GM19463 (cell line): ENCODE data around the gene SIDT1.

Experiments used
- ATAC-seq: cut with Tn5 transposase; IDR thresholded peaks from one replicate; pipeline ENCODE4 v1.9.1; 2021; ENCODE audit warnings: mild to moderate bottlenecking, moderate library complexity; ENCODE audit not compliant: unreplicated experiment

Gene SIDT1

DNA sequence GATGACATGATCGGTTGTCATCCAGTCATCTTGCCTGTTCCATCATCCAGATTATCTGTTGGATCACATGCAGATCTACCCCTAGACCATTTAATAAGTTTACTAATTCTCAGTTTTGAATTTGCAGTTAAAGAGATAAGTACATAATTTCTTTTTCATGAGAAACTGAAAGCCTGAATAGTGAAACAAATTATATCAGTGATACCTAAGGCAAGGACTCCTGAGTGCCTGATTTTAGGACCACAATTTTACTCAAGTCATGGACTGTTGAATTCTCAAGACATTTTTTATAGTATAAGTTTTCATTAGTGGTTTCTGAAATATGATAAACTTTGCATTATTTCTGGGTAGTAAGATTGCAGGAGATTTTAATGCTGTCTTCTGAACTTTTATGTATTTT is 13.2 kb downstream of the SIDT1 start:
- ATAC-seq = no peak

DNA sequence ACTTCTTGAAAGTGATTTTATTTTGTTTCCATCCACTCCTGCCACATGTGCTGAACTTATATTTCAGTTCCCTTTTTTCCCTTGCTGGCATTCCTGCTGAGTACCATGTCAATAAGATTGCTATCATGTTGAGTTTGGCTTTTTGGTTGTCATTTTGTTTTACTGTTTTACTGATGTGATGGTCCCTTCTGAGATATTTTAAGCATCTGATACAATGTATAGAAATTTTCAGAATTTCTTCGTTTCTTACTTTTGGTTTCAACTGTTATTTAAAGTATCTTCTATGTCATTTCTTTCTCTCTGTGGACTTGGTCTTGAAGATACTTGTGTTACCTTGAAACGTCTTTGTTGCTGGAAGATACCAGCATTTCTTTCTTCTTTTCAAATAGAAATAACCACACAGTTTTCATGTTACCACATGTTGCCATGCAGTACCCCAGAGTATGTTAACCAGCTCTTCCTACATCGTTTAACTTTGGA is 14.1 kb downstream of the SIDT1 start:
- ATAC-seq = peak; percentile 85

- no peak for ATAC-seq
Measured at GRCh38 chr3:113548501-113548900, 16.1 kb downstream of the SIDT1 start.

DNA sequence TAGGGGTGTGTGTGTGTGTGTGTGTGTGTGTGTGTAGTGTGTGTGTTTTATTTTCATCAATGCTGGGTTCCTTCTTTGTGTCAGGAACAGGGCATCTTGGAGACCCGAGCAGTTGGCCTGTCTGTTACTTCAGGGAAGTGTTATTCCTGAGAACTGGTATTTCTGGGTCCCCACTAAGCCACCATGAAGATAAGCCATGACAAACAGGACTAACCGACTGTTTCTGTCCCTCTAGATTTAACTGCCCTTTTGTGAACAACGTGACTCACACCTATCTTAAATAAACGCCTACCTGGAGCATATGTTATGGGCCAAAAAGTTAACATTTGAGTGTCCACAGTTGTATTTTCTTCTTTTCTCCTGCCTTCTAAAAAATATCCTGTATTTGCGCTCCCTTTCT is 19.5 kb downstream of the SIDT1 start:
- ATAC-seq = no peak

GRCh38 chr3:113552851-113553250 is 20.5 kb downstream of the SIDT1 start:
- no peak for ATAC-seq

GRCh38 chr3:113555138-113555537 is 22.8 kb downstream of the SIDT1 start:
- no peak for ATAC-seq

- ATAC-seq = no peak
Measured at GRCh38 chr3:113556316-113556945, 24.1 kb downstream of the SIDT1 start.

DNA sequence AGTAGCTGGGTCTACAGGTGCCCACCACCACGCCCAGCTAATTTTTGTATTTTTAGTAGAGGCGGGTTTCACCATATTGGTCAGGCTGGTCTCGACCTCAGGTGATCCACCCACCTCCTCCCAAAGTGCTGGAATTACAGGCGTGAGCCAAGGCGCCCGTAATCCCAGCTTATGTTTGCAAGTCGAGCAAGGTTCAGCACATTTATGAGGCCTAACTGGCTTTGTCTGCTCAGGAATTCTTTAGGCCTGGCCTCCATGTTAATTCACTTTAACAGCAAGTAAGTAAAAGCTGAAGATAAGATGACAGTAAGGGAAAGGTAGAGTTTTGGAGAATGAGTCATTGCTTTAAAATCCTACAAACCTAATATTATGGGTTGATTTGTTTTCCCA is 24.6 kb downstream of the SIDT1 start:
- no peak for ATAC-seq

GRCh38 chr3:113557374-113557773 is 25.0 kb downstream of the SIDT1 start:
- ATAC-seq = no peak

GRCh38 chr3:113559009-113559408 is 26.7 kb downstream of the SIDT1 start:
- no peak for ATAC-seq

DNA sequence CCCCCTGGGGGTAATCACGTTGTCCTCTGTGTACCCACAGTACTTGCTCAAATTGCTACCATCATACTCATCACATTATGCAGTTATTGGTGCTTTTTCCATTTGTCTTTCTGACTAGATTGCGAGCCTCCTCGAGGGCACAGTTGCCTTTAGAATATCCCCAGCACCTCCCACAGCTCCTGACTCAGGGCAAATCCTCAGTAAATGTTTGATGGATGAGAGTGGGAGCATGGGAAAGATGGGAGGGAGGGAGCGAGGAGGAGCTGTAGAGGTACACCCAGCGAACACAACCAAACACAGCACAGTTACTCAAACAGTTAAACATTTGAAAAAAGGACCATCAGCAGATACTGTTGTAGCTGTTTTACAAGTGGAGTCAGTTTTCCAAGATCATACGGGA is 27.9 kb downstream of the SIDT1 start:
- ATAC-seq = no peak

- no peak for ATAC-seq
Measured at GRCh38 chr3:113560831-113561623, 28.7 kb downstream of the SIDT1 start.

- ATAC-seq = no peak
Measured at GRCh38 chr3:113565555-113565954, 33.2 kb downstream of the SIDT1 start.

DNA sequence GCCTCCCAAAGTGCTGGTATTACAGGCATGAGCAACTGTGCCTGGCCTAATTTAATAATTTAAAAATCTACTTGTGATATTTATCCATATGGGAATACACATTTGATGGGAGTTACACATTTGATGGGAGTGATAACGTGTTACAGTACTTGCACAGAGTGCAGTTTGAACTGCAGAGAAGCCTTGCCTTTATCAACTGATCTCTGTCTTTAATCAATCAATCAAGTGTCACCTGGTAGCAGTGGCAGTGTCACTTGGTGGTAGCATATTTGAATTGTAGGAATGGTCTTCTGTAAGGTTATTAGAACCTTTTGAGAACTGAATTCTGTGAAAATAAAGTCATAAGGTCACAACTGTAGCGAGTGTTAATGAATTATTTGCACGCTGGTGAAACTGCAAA is 37.8 kb downstream of the SIDT1 start:
- no peak for ATAC-seq

- no peak for ATAC-seq
Measured at GRCh38 chr3:113571360-113571759, 39.0 kb downstream of the SIDT1 start.

DNA sequence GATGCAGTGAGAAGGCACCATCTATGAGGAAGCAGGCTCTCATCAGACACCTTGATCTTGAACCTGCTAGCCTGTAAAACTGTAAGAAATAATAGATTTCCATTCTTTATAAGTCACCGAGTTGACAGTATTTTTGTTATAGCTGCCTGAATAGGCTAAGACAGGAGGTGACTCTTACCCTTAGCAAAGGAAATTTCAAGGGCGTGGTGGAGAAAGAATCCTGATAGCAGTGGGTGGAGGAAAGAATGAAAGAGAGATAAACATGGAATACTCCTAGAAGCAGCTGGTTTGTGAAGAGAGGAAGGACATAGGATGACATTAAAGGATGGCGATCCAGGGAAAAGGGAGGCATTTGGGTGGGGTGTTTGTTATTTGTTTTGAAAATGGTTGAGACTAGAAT is 41.4 kb downstream of the SIDT1 start:
- no peak for ATAC-seq

DNA sequence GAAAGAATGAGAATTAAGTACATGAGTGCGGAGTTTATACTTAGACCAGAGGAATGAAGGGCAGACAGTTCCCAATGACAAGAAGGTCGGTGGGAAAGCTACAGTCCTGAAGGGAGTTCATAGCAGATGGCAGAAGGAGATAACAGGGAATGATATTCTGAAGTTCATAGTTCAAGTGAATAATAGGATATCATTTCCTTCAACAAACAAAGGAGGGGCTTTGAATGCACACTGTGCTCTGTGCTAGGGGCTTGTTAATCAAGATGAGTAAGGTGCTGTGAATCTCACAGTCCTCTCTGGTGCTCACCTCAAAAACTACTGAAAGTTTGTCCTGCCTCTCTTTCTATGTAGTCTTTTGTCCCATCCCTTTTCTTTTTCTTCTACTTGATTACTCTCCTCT is 41.9 kb downstream of the SIDT1 start:
- no peak for ATAC-seq

DNA sequence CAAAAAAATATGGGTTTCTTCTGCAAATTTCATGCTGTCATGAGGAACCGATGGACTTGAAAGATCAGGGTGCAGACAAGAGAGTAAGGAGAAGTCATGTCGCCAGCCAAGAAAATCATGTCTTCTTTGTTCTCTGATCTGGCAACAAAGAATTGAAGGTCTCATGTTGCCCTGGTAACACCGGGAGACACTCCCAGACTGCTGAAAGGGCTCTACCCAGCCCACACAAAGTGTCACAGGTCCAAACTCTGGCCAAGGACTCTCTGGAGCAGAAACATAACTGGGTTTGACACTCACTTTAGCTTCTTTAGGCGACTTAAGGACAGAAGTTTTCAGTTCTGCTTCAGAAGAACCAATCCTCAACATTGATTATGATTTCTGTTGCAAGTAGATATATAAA is 42.9 kb downstream of the SIDT1 start:
- no peak for ATAC-seq

GRCh38 chr3:113585228-113585627 is 52.9 kb downstream of the SIDT1 start:
- no peak for ATAC-seq

DNA sequence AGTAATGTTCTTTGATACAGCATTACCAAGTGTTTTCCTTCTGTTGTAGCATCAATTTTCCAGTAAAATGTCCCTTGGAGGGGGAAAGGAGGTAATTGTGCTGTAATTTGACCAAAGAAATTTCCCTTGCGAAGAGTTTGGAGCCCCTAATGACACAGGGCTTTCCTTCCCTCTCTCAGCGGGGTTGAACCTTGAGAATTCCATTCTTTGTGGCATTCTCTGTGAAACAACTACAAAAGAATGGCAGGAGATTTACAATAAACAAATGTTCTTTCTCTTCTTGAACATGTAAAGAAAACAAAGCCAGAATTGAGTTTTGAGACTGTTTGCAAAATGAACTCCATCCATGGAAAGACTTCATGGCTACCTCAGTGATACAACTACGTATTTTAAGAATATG is 53.4 kb downstream of the SIDT1 start:
- no peak for ATAC-seq

DNA sequence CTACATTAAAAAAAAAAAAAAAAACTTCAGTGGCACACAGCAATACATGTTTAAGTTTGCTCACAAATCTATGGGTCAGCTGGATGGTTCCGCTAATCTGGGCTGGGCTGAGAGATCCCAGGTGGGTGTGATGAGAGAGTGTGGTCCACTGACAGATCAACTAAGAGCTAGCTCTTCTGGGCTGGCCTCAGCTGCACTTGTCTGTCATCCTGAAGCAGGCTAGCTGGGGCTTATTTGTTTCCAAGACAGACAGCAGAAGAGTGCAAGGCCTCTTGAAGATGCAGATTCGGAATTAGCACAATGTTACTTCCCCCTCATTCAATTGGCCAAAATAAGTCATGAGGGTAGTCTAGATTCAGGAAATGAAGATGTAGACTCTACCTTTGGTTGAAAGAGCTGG is 56.5 kb downstream of the SIDT1 start:
- ATAC-seq = no peak

- ATAC-seq = no peak
Measured at GRCh38 chr3:113589971-113590370, 57.6 kb downstream of the SIDT1 start.

DNA sequence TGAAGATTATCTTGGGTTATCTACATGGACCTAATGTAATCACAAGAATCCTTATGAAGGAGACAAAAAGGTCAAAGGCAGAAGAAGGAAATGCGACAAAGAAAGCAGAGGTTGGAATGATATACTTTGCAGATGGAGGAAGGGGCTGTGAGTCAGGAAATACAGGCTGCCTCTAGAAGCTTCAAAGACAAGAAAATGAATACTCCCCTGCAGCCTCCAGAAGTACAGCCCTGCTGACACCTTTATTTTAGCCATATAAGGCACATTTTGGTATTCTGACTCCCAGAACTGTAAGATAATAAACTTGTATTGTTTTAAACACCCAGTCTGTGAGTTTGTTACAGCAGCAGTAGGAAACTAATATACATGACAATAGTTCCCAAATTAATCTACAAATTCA is 58.6 kb downstream of the SIDT1 start:
- ATAC-seq = no peak
